Measurements from ENCODE around the gene FGF14.

DNA sequence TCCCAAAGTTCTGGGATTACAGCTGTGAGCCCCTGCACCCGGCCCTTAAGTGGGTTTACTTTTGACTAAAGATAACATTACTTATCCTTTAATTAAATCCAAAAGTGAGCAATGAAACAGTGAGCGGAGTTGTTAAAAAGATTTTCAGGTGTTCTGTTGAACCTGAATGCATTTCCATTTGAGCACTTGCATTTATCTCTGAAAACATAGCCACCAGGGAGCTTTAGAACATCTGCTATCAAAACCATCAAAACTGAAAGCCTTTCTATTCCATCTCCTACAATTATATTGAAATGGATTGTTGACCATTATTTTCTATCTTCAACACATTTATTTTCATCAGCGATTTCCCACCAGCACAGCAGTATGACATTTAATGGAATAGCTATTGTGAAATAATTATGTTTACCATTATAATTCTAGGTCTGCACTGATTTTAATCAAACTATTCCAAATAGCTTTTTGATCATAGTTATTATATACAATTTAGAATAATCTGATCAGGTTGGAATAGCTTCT, 269.0 kb downstream of the FGF14 start:
- TF ChIP-seq, protein P1, sequence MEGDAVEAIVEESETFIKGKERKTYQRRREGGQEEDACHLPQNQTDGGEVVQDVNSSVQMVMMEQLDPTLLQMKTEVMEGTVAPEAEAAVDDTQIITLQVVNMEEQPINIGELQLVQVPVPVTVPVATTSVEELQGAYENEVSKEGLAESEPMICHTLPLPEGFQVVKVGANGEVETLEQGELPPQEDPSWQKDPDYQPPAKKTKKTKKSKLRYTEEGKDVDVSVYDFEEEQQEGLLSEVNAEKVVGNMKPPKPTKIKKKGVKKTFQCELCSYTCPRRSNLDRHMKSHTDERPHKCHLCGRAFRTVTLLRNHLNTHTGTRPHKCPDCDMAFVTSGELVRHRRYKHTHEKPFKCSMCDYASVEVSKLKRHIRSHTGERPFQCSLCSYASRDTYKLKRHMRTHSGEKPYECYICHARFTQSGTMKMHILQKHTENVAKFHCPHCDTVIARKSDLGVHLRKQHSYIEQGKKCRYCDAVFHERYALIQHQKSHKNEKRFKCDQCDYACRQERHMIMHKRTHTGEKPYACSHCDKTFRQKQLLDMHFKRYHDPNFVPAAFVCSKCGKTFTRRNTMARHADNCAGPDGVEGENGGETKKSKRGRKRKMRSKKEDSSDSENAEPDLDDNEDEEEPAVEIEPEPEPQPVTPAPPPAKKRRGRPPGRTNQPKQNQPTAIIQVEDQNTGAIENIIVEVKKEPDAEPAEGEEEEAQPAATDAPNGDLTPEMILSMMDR (IDR thresholded peaks at IDR 0.05; ENCODE audit: poor library complexity), result no peak
- TF ChIP-seq EZH2 (IDR thresholded peaks at IDR 0.05; ENCODE audit: borderline replicate concordance) (no peak), EZH2phosphoT487 (IDR thresholded peaks at IDR 0.05; ENCODE audit: low read depth, severe bottlenecking, unreplicated experiment) (no peak)
